A549 (cell line): ENCODE measurements around the gene UNC93A. TPM values are rescaled to one million over a fixed set of nuclear protein-coding genes. Genes with fewer than 3 reads are reported as not detected.

Experiments
- ATAC-seq, 2 experiments: fragments of 200-7000 bp in 1 of 2; fragments of >200 bp in 1 of 2; cut with Nextera tagmentation in 1 of 2; cut with Tn5 transposase in 1 of 2; 3 replicates each; pipeline versions ENCODE4 v1.8.0 to v1.9.1; 2018 to 2020; ENCODE audit warnings: mild to moderate bottlenecking in 1 of 2, moderate library complexity in 1 of 2
- CTCF ChIA-PET: fragments of 300-600 bp; sonication (Branson Sonifier 250); formaldehyde crosslinking; extraction: SDS; loops from one replicate; lab custom pipeline; 2021; ENCODE audit warnings: antibody characterized with exemption, inconsistent platforms; lab: Yijun Ruan, JAX
- POLR2A ChIA-PET: fragments of 350-600 bp; formaldehyde crosslinking; extraction: SDS; loops from one replicate; lab custom pipeline; 2021; ENCODE audit warnings: antibody characterized with exemption, inconsistent platforms; lab: Yijun Ruan, JAX
- DNase-seq, 2 experiments: peaks; one replicate each; pipeline versions ENCODE4 v3.0.0 to v3.0.0-alpha.2; 2011 to 2016; ENCODE audit warnings: low read depth in 1 of 2, low spot score in 1 of 2
- FAIRE-seq: peaks from 2 replicates; lab custom pipeline; 2011; peaks lifted over from hg19 to GRCh38; lab: Jason Lieb, UNC
- H3K27ac ChIP-seq, 2 experiments: fragments of >200 bp; sonication (Bioruptor Twin); formaldehyde crosslinking; 3 replicates each; pipeline ENCODE4 v1.5.1; 2016 to 2017
- H3K4me1 ChIP-seq: fragments of >200 bp; sonication (Bioruptor Twin); formaldehyde crosslinking; 3 replicates; pipeline ENCODE4 v1.6.1; 2016
- H3K4me2 ChIP-seq: fragments of >200 bp; sonication (Bioruptor Twin); formaldehyde crosslinking; 3 replicates; pipeline ENCODE4 v1.6.1; 2016
- H3K4me3 ChIP-seq: fragments of >200 bp; sonication (Bioruptor Twin); formaldehyde crosslinking; 3 replicates; pipeline ENCODE4 v1.5.1; 2016
- H3K9me3 ChIP-seq: fragments of >200 bp; sonication (Bioruptor Twin); formaldehyde crosslinking; 3 replicates; pipeline ENCODE4 v1.6.1; 2016
- BHLHE40 ChIP-seq: IDR thresholded peaks from 2 replicates; pipeline ENCODE4 v1.6.1; 2012; ENCODE audit warnings: low read depth, low read length, inconsistent platforms
- CEBPB ChIP-seq, 2 experiments: fragments of >200 bp in 1 of 2; sonication (Bioruptor Twin) in 1 of 2; formaldehyde crosslinking in 1 of 2; IDR thresholded peaks; 2 replicates each; pipeline ENCODE4 v1.6.1; 2012 to 2016
- EHF ChIP-seq: fragments of 250-450 bp; sonication (Bioruptor Pico); IDR thresholded peaks from 2 replicates; pipeline ENCODE4 v1.5.0; 2020; ENCODE audit warnings: mild to moderate bottlenecking
- EP300 ChIP-seq, 2 experiments: fragments of >200 bp; sonication (Bioruptor Twin); formaldehyde crosslinking; IDR thresholded peaks; 2 replicates in 1 of 2; 3 replicates in 1 of 2; pipeline ENCODE4 v1.6.1; 2016 to 2017
- ESRRA ChIP-seq: fragments of 150-350 bp; IDR thresholded peaks from 2 replicates; pipeline ENCODE4 v1.6.1; 2014; ENCODE audit warnings: mild to moderate bottlenecking, low read length, borderline replicate concordance
- FOSB ChIP-seq: fragments of 250-450 bp; sonication (Bioruptor Pico); IDR thresholded peaks from 2 replicates; pipeline ENCODE4 v1.5.0; 2020; ENCODE audit warnings: mild to moderate bottlenecking, moderate library complexity
- FOXS1 ChIP-seq: fragments of 250-450 bp; sonication (Bioruptor Pico); IDR thresholded peaks from 2 replicates; pipeline ENCODE4 v1.5.0; 2020; ENCODE audit warnings: mild to moderate bottlenecking, moderate library complexity
- GATA3 ChIP-seq: IDR thresholded peaks from 2 replicates; pipeline ENCODE4 v1.6.1; 2012; ENCODE audit warnings: borderline replicate concordance
- MAFK ChIP-seq: fragments of 450-650 bp; IDR thresholded peaks from 2 replicates; pipeline ENCODE4 v1.6.1; 2014; ENCODE audit not compliant: partially characterized antibody
- MYC ChIP-seq: IDR thresholded peaks from 2 replicates; pipeline ENCODE4 v1.6.1; 2012; ENCODE audit warnings: mild to moderate bottlenecking, inconsistent platforms, low read length, improper control_type of control experiment, borderline replicate concordance
- NFE2L2 ChIP-seq: fragments of 150-350 bp; conservative IDR thresholded peaks from 2 replicates; pipeline ENCODE4 v1.6.1; 2014; ENCODE audit warnings: low read length
- PHF8 ChIP-seq: fragments of 200-600 bp; sonication (generic); IDR thresholded peaks from 2 replicates; pipeline ENCODE4 v1.6.1; 2016; ENCODE audit warnings: low read depth, mild to moderate bottlenecking, antibody characterized with exemption, moderate library complexity, borderline replicate concordance
- POLR2A ChIP-seq: IDR thresholded peaks from 2 replicates; pipeline ENCODE4 v1.6.1; 2012; ENCODE audit warnings: mild to moderate bottlenecking, low read length
- POLR2AphosphoS2 ChIP-seq: conservative IDR thresholded peaks from 2 replicates; pipeline ENCODE4 v1.6.1; 2012; ENCODE audit warnings: low read length, improper control_type of control experiment, inconsistent platforms
- RAD21 ChIP-seq, 2 experiments: fragments of >200 bp in 1 of 2; sonication (Bioruptor Twin) in 1 of 2; formaldehyde crosslinking in 1 of 2; IDR thresholded peaks in 1 of 2; conservative IDR thresholded peaks in 1 of 2; 2 replicates in 1 of 2; 3 replicates in 1 of 2; pipeline ENCODE4 v1.6.1; 2012 to 2018; ENCODE audit warnings: inconsistent platforms in 1 of 2
- RFX5 ChIP-seq: fragments of 450-650 bp; IDR thresholded peaks from 2 replicates; pipeline ENCODE4 v1.7.1; 2014; ENCODE audit warnings: antibody characterized with exemption, mild to moderate bottlenecking, moderate library complexity
- RNF2 ChIP-seq: fragments of 200-600 bp; sonication (generic); IDR thresholded peaks from 2 replicates; pipeline ENCODE4 v1.6.1; 2016; ENCODE audit warnings: low read depth, mild to moderate bottlenecking, antibody characterized with exemption, moderate library complexity, borderline replicate concordance
- SMC3 ChIP-seq: fragments of >200 bp; sonication (Bioruptor Twin); formaldehyde crosslinking; IDR thresholded peaks from 3 replicates; pipeline ENCODE4 v1.6.1; 2018; ENCODE audit warnings: inconsistent platforms
- SREBF2 ChIP-seq: fragments of 450-650 bp; IDR thresholded peaks from 2 replicates; pipeline ENCODE4 v1.6.1; 2014; ENCODE audit warnings: mild to moderate bottlenecking, moderate library complexity
- TP53 ChIP-seq: fragments of 250-450 bp; sonication (Bioruptor Pico); IDR thresholded peaks from 2 replicates; pipeline ENCODE4 v1.5.0; 2021; ENCODE audit warnings: mild to moderate bottlenecking, moderate library complexity
- ZC3H11A ChIP-seq: fragments of 450-650 bp; IDR thresholded peaks from 2 replicates; pipeline ENCODE4 v1.6.1; 2014; ENCODE audit warnings: antibody characterized with exemption, mild to moderate bottlenecking
- WGBS: methylation state at CpG from one replicate; pipeline ENCODE4 v1.1.6; 2017; ENCODE audit errors: missing lambda C conversion rate; 5-methylcytosine and 5-hydroxymethylcytosine counted together
- polyA plus RNA-seq, 4 experiments: library from polyadenylated mRNA; depleted of rRNA in 3 of 4; stranded (reverse); fragments of >200 nt; fragmentation: RNase III in 1 of 4; extraction: RNeasy Plus Mini Kit Qiagen cat#74134 plus additional on column Dnase treatment in 1 of 4; gene quantifications; 2 replicates in 3 of 4; 3 replicates in 1 of 4; pipeline ENCODE4 v1.2.3, GENCODE V29; 2011 to 2017
- TF ChIP-seq, protein P1 (sequence below): fragments of 150-350 bp; IDR thresholded peaks from 2 replicates; pipeline ENCODE4 v1.6.1; 2014; ENCODE audit warnings: low read depth, mild to moderate bottlenecking, low read length
- TF ChIP-seq, protein P2 (sequence below): IDR thresholded peaks from 2 replicates; pipeline ENCODE4 v1.6.1; 2012
- TF ChIP-seq, protein P3 (sequence below): fragments of 450-650 bp; IDR thresholded peaks from 2 replicates; pipeline ENCODE4 v1.6.1; 2014; ENCODE audit warnings: antibody characterized with exemption
- TF ChIP-seq, protein P4 (sequence below): fragments of >200 bp; sonication (Bioruptor Twin); formaldehyde crosslinking; IDR thresholded peaks from 2 replicates; pipeline ENCODE4 v1.6.1; 2016
- TF ChIP-seq, protein P5 (sequence below): fragments of 200-600 bp; sonication (generic); IDR thresholded peaks from 2 replicates; pipeline ENCODE4 v1.6.1; 2016; ENCODE audit warnings: antibody characterized with exemption, mild to moderate bottlenecking, moderate library complexity
- TF ChIP-seq, protein P6 (sequence below): IDR thresholded peaks from 2 replicates; pipeline ENCODE4 v1.6.1; 2012

UNC93A gene
- polyA plus RNA-seq, 2 of the 4 experiments (the other 2 are of a cell fraction): not detected

DNA sequence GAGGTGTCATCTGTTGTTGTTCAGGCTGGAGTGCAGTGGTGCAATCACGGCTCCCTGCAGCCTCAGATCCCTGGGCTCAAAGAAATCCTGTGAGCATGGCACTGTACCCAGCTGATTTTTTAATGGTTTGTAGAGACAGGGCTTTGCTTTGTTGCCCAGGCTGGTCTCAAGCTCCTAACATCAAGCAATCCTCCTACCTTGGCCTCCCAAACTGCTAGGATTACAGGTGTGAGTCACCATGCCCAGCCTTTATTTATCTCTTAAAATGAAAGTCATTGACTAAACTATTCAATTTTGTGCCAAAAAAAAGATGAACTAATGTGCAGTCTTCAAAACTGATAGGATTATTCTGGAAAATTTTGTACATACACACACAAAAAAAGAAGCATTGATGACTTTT lies 38.8 kb upstream of the UNC93A start (continued):
- TF ChIP-seq ESRRA: no peak
- no peak for TF ChIP-seq CEBPB (IDR thresholded peaks at IDR 0.05)
- no peak for TF ChIP-seq SMC3

DNA sequence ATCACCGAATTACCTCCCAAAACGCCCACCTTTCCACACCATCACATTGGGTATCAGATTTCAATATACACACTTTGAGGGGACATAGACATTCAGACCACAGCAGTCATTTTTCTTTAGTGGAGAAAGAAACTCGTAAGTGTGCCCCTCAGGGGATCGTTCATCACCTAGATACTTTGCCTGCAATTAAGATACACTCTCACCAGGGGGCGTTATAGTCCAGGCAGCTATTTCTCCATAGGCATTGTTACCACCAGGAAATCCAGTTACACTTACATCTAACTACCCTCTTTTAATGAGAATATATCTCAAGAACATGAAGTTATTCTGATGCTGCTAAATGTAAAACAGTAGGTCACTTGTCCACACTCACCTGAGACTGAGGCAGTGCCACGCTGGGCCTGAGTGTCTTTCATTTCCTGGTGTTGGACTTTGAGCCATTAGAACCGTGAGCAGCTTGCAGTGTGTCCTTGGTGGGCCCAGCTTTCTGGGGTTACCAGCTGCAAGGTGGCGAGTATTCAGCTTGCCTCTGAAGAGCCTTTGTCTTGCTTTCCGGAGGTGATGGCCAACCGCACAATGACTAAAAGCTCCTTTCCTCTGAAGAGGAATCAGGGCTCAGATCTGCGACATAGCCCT lies 35.1 kb upstream of the UNC93A start:
- ATAC-seq (no peak), FAIRE-seq (no peak), DNase-seq (no peak)
- Histone ChIP-seq H3K4me1 (no peaks in the 10 kb centered on the region), H3K4me3 (no peak overlapping the region), H3K4me2 (no peak overlapping the region), H3K27ac (no peak overlapping the region), H3K9me3 (peaks cover 3% of the 10 kb centered on the region; the same call in 1 of the 3 replicates)
- TF ChIP-seq RNF2 (no peak), POLR2AphosphoS2 (no peak), TP53 (no peak), MYC (no peak), ESRRA (no peak), GATA3 (no peak), EHF (CRISPR knock-in tag) (no peak), ZC3H11A (no peak), RAD21 (conservative IDR thresholded peaks at IDR 0.05 in 1 of 2, IDR thresholded peaks at IDR 0.05 in 1 of 2) (no peak), RFX5 (no peak), SREBF2 (no peak), NFE2L2 (no peak), EP300 (IDR thresholded peaks at IDR 0.05) (no peak), FOSB (CRISPR knock-in tag) (no peak), FOXS1 (CRISPR knock-in tag) (no peak), PHF8 (no peak), MAFK (no peak)
- TF ChIP-seq, protein P1, sequence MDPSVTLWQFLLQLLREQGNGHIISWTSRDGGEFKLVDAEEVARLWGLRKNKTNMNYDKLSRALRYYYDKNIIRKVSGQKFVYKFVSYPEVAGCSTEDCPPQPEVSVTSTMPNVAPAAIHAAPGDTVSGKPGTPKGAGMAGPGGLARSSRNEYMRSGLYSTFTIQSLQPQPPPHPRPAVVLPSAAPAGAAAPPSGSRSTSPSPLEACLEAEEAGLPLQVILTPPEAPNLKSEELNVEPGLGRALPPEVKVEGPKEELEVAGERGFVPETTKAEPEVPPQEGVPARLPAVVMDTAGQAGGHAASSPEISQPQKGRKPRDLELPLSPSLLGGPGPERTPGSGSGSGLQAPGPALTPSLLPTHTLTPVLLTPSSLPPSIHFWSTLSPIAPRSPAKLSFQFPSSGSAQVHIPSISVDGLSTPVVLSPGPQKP: no peak
- TF ChIP-seq, protein P2, sequence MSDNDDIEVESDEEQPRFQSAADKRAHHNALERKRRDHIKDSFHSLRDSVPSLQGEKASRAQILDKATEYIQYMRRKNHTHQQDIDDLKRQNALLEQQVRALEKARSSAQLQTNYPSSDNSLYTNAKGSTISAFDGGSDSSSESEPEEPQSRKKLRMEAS: no peak
- TF ChIP-seq, protein P3, sequence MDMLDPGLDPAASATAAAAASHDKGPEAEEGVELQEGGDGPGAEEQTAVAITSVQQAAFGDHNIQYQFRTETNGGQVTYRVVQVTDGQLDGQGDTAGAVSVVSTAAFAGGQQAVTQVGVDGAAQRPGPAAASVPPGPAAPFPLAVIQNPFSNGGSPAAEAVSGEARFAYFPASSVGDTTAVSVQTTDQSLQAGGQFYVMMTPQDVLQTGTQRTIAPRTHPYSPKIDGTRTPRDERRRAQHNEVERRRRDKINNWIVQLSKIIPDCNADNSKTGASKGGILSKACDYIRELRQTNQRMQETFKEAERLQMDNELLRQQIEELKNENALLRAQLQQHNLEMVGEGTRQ: no peak
- ChIA-PET CTCF (no interaction called here), POLR2A (no interaction called here)
- 21% methylated on average over 8 of the region's 11 CpGs for WGBS

DNA sequence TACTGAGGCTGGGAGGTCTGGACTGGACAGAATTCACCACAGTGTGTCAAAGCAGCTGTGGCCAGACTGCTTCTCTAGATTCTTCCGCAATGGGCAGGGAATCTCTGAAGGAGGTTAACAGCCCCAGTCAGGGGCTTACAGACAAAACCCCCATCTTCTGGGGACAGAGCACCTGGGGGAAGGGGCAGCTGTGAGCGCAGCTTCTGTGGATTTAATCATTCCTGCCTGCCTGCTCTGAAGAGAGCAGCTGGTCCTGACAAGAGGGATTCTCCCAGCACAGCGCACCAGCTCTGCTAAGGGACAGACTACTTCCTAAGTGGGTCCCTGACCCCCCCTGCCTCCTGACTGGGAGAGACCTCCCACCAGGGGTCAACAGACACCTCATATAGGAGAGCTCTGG lies 32.5 kb upstream of the UNC93A start:
- peaks cover 3% of the 10 kb centered on the region; the same call in 1 of the 3 replicates for H3K9me3 ChIP-seq
- no peak overlapping the region for H3K4me2 ChIP-seq
- POLR2A ChIA-PET: no interaction called here
- TF ChIP-seq, protein P4, sequence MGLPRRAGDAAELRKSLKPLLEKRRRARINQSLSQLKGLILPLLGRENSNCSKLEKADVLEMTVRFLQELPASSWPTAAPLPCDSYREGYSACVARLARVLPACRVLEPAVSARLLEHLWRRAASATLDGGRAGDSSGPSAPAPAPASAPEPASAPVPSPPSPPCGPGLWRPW: no peak
- TF ChIP-seq BHLHE40 (no peak), CEBPB (IDR thresholded peaks at IDR 0.05) (no peak), POLR2A (no peak)
- TF ChIP-seq, protein P5, sequence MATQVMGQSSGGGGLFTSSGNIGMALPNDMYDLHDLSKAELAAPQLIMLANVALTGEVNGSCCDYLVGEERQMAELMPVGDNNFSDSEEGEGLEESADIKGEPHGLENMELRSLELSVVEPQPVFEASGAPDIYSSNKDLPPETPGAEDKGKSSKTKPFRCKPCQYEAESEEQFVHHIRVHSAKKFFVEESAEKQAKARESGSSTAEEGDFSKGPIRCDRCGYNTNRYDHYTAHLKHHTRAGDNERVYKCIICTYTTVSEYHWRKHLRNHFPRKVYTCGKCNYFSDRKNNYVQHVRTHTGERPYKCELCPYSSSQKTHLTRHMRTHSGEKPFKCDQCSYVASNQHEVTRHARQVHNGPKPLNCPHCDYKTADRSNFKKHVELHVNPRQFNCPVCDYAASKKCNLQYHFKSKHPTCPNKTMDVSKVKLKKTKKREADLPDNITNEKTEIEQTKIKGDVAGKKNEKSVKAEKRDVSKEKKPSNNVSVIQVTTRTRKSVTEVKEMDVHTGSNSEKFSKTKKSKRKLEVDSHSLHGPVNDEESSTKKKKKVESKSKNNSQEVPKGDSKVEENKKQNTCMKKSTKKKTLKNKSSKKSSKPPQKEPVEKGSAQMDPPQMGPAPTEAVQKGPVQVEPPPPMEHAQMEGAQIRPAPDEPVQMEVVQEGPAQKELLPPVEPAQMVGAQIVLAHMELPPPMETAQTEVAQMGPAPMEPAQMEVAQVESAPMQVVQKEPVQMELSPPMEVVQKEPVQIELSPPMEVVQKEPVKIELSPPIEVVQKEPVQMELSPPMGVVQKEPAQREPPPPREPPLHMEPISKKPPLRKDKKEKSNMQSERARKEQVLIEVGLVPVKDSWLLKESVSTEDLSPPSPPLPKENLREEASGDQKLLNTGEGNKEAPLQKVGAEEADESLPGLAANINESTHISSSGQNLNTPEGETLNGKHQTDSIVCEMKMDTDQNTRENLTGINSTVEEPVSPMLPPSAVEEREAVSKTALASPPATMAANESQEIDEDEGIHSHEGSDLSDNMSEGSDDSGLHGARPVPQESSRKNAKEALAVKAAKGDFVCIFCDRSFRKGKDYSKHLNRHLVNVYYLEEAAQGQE: no peak
- TF ChIP-seq, protein P6, sequence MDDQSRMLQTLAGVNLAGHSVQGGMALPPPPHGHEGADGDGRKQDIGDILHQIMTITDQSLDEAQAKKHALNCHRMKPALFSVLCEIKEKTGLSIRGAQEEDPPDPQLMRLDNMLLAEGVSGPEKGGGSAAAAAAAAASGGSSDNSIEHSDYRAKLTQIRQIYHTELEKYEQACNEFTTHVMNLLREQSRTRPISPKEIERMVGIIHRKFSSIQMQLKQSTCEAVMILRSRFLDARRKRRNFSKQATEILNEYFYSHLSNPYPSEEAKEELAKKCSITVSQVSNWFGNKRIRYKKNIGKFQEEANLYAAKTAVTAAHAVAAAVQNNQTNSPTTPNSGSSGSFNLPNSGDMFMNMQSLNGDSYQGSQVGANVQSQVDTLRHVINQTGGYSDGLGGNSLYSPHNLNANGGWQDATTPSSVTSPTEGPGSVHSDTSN: no peak
- 50% methylated on average over 2 of the region's 3 CpGs for WGBS
- no peak for DNase-seq
- CTCF ChIA-PET: interaction anchor here (1.5 kb wide), 2 partner anchors 13 to 93 kb away, joined by 3 to 4 read pairs; no protein-coding TSS in a partner anchor
- H3K4me1 ChIP-seq: no peaks in the 10 kb centered on the region
- H3K27ac ChIP-seq: no peak overlapping the region
- FAIRE-seq: no peak
- ATAC-seq: no peak
- no peak overlapping the region for H3K4me3 ChIP-seq
